Transverse colon (tissue), 4 donors: ENCODE data around the gene AGBL4. TPM values are rescaled to one million over a fixed set of nuclear protein-coding genes. Genes with fewer than 3 reads are reported as not detected.

Experiments used
- DNase-seq: peaks from one replicate; pipeline ENCODE4 v3.0.0-alpha.2; 2019
- H3K27ac ChIP-seq, 4 donors: fragments of 200-600 bp; sonication (generic); 2 replicates each; pipeline ENCODE4 v1.5.1; 2016 to 2018; ENCODE audit warnings: inconsistent platforms in 4 of 4
- H3K27me3 ChIP-seq: fragments of 200-600 bp; sonication (generic); 2 replicates; pipeline ENCODE4 v1.5.1; 2017; ENCODE audit warnings: inconsistent platforms
- H3K36me3 ChIP-seq, 4 donors: fragments of 200-600 bp; sonication (generic); 2 replicates each; pipeline ENCODE4 v1.5.1; 2017 to 2019; ENCODE audit warnings: inconsistent platforms in 4 of 4
- H3K4me1 ChIP-seq, 4 donors: fragments of 200-600 bp; sonication (generic); 2 replicates each; pipeline ENCODE4 v1.5.1; 2017 to 2020; ENCODE audit warnings: inconsistent platforms in 4 of 4
- H3K4me3 ChIP-seq, 4 donors: fragments of 200-600 bp; sonication (generic); 1 replicate in 1 of 4; 2 replicates in 3 of 4; pipeline versions ENCODE4 v1.5.1 to v1.6.1; 2017 to 2019; ENCODE audit warnings: inconsistent platforms in 4 of 4
- H3K9me3 ChIP-seq, 2 donors: fragments of 200-600 bp; sonication (generic); 2 replicates each; pipeline ENCODE4 v1.5.1; 2017 to 2019; ENCODE audit warnings: inconsistent platforms in 2 of 2
- EP300 ChIP-seq: sonication (generic); formaldehyde crosslinking; IDR thresholded peaks from one replicate; pipeline ENCODE4 v1.6.1; 2017; ENCODE audit warnings: antibody characterized with exemption, low read depth
- POLR2A ChIP-seq: fragments of 450-650 bp; IDR thresholded peaks from one replicate; pipeline ENCODE4 v1.6.1; 2016; ENCODE audit warnings: antibody characterized with exemption, mild to moderate bottlenecking, moderate library complexity
- POLR2AphosphoS5 ChIP-seq, 3 donors: sonication (generic); formaldehyde crosslinking; IDR thresholded peaks; one replicate each; pipeline ENCODE4 v1.6.1; 2016; ENCODE audit warnings: antibody characterized with exemption in 3 of 3
- WGBS, 2 donors: methylation state at CpG; one replicate each; pipeline ENCODE4 v1.1.5; 2018; ENCODE audit warnings: low coverage in 1 of 2; 5-methylcytosine and 5-hydroxymethylcytosine counted together
- in situ Hi-C, 4 donors: fragments of 200-750 bp; cut with MboI; loops; one replicate each; pipeline versions ENCODE4 v1.15.0 to v1.15.1; 2017; ENCODE audit warnings: low sequenced_read_pairs in 3 of 4, low pct_ligation_motif_present in 1 of 4, low pct_unique_long_range_greater_than_20kb in 1 of 4
- intact Hi-C: fragments of 100-400 bp; cut with DNase I; formaldehyde crosslinking; loops from one replicate; pipeline ENCODE4 v1.15.1; 2023; ENCODE audit warnings: low total_unique reads
- total RNA-seq, 4 donors: library from RNA; depleted of rRNA; stranded (reverse); fragments of >200 nt; gene quantifications; one replicate each; pipeline ENCODE4 v1.1.0, GENCODE V29; 2016
- TF ChIP-seq, protein P1 (sequence below), 5 experiments: fragments of 200-600 bp in 3 of 5; fragments of 450-650 bp in 2 of 5; sonication (generic) in 3 of 5; IDR thresholded peaks; 1 replicate in 2 of 5; 2 replicates in 3 of 5; pipeline ENCODE4 v1.5.1; 2016 to 2017; ENCODE audit warnings: antibody characterized with exemption in 5 of 5, inconsistent platforms in 3 of 5, mild to moderate bottlenecking in 2 of 5, moderate library complexity in 1 of 5

Gene AGBL4
- total RNA-seq, 4 donors from 2014 or later: 0.82 TPM; not detected in 3

DNA sequence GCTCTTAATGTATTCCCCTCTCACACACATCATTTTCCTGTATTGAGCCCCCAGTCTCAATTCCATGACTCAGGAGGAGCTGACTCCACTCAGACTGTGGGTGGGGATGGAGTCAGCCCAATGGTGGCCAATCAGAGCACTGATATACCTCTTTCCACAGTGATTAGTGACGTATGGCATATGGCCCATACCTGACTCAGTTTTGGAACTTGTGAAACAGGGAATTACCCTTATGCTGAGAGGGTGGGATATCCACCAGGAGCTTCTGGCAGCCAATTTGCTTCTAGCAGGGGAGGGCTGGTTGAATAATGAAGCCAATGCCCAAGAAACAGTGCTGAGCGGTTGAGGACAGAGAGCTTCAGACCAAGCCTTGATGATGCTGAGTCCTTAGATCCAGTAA is 1465.4 kb downstream of the AGBL4 start:
- no peak for DNase-seq
- no peaks in the 10 kb centered on the region for H3K27me3 ChIP-seq
- WGBS, 2 donors: 89% methylated on average over 2 of the region's 2 CpGs
- H3K27ac ChIP-seq: no peak overlapping the region
- H3K4me3 ChIP-seq: no peak overlapping the region
- intact Hi-C loops (loop anchor here (5.0 kb wide), 1 partner anchor 594 kb away; no protein-coding TSS in a partner anchor), in situ Hi-C loops (loop anchor here in 1 of 4 donors (25.0 kb wide), 1 partner anchor 254 kb away; no protein-coding TSS in a partner anchor)
- H3K36me3 ChIP-seq: no peaks in the 10 kb centered on the region
- no peaks in the 10 kb centered on the region for H3K9me3 ChIP-seq
- H3K4me1 ChIP-seq: no peaks in the 10 kb centered on the region
- TF ChIP-seq POLR2AphosphoS5 (IDR thresholded peaks at IDR 0.05) (no peak), EP300 (no peak), POLR2A (no peak)
- TF ChIP-seq, protein P1, sequence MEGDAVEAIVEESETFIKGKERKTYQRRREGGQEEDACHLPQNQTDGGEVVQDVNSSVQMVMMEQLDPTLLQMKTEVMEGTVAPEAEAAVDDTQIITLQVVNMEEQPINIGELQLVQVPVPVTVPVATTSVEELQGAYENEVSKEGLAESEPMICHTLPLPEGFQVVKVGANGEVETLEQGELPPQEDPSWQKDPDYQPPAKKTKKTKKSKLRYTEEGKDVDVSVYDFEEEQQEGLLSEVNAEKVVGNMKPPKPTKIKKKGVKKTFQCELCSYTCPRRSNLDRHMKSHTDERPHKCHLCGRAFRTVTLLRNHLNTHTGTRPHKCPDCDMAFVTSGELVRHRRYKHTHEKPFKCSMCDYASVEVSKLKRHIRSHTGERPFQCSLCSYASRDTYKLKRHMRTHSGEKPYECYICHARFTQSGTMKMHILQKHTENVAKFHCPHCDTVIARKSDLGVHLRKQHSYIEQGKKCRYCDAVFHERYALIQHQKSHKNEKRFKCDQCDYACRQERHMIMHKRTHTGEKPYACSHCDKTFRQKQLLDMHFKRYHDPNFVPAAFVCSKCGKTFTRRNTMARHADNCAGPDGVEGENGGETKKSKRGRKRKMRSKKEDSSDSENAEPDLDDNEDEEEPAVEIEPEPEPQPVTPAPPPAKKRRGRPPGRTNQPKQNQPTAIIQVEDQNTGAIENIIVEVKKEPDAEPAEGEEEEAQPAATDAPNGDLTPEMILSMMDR (IDR thresholded peaks at IDR 0.05): no peak

- in situ Hi-C loops: loop anchor here in 1 of 4 donors (25.0 kb wide), 1 partner anchor 256 kb away; no protein-coding TSS in a partner anchor
- intact Hi-C loops: loop anchor here (5.0 kb wide), 1 partner anchor 596 kb away; no protein-coding TSS in a partner anchor
- no peaks in the 10 kb centered on the region for H3K27me3 ChIP-seq
- no peak overlapping the region for H3K4me3 ChIP-seq
- H3K9me3 ChIP-seq: no peaks in the 10 kb centered on the region
- no peaks in the 10 kb centered on the region for H3K36me3 ChIP-seq
- no peak overlapping the region for H3K27ac ChIP-seq
- DNase-seq: no peak
- WGBS, 2 donors: 53 to 81% methylated on average over 3 to 5 of the region's 5 CpGs
- TF ChIP-seq POLR2AphosphoS5 (IDR thresholded peaks at IDR 0.05): no peak
- peaks cover 0 to 3% (median 0%) of the 10 kb centered on the region in 4 donors for H3K4me1 ChIP-seq
Measured at GRCh38 chr1:48556186-48556850, 1467.4 kb downstream of the AGBL4 start.

- Histone ChIP-seq H3K27ac (no peak overlapping the region), H3K36me3 (no peaks in the 10 kb centered on the region), H3K27me3 (no peaks in the 10 kb centered on the region), H3K4me3 (no peak overlapping the region), H3K9me3 (no peaks in the 10 kb centered on the region), H3K4me1 (peaks cover 0 to 3% (median 0%) of the 10 kb centered on the region in 4 donors)
- no peak for TF ChIP-seq POLR2AphosphoS5 (IDR thresholded peaks at IDR 0.05)
- TF ChIP-seq EP300: no peak
- TF ChIP-seq, protein P1 (IDR thresholded peaks at IDR 0.05): no peak
- TF ChIP-seq POLR2A: no peak
- in situ Hi-C loops: loop anchor here in 1 of 4 donors (25.0 kb wide), 1 partner anchor 257 kb away; no protein-coding TSS in a partner anchor
- intact Hi-C loops: loop anchor here (5.0 kb wide), 1 partner anchor 597 kb away; no protein-coding TSS in a partner anchor
- 71 to 85% methylated on average over 2 of the region's 2 CpGs for WGBS, 2 donors
- DNase-seq: no peak
Measured at GRCh38 chr1:48555271-48555670, 1468.5 kb downstream of the AGBL4 start.

DNA sequence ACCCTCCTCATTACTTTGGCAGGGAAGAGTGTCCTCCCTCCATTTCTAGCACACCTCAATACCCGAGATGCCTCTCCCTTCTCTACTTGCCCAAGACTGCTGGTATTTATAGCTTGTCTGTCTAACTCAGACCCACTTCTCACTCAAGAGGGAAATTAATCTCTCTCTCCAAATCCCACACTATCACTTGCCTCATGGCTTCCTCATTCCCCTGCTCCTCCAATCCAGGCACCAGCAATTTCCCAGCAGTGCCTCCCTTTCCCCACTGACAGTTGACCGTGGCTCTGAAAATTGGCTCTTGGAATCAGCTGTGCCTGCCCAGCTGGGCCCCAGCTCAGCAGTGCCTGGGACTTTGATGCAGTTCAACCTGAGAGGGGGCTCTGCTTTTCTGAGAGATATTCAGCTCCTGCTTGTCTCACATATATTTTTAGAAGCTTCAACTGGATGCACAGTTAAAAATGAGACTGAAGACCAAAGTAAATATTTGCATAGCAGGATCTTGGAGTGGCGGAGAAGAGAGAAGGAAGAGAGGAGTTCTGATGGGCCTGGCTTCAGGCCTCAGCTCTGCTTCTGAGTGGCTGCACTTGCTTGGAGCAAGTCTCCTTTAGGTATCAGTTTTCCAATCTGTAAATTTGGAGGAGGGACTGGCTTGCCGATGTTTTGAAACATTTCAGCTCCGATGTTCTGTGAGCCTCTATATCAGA is 1470.7 kb downstream of the AGBL4 start:
- no peaks in the 10 kb centered on the region for H3K9me3 ChIP-seq
- WGBS, 2 donors: 63 to 74% methylated on average over 3 to 5 of the region's 5 CpGs
- H3K27me3 ChIP-seq: no peaks in the 10 kb centered on the region
- no peak for DNase-seq
- peaks cover 0 to 3% (median 0%) of the 10 kb centered on the region in 4 donors for H3K4me1 ChIP-seq
- peak overlapping the region in 1 of 4 donors; percentile 17 for H3K27ac ChIP-seq
- H3K4me3 ChIP-seq: no peak overlapping the region
- TF ChIP-seq POLR2A (no peak), EP300 (no peak), POLR2AphosphoS5 (IDR thresholded peaks at IDR 0.05) (no peak)
- TF ChIP-seq, protein P1 (IDR thresholded peaks at IDR 0.05): no peak
- intact Hi-C loops: no loop called here
- no peaks in the 10 kb centered on the region for H3K36me3 ChIP-seq
- in situ Hi-C loops: loop anchor here in 1 of 4 donors (25.0 kb wide), 1 partner anchor 259 kb away; no protein-coding TSS in a partner anchor
